ENCODE results near the gene NRGN. TPM values are rescaled to one million over a fixed set of nuclear protein-coding genes. Genes with fewer than 3 reads are reported as not detected.
A peak's percentile ranks its signal among the peaks of the same experiment; 100 is the strongest.

The NRGN gene
- total and polyA plus RNA-seq, 10 of the 15 experiments (the other 5 are each of a cell fraction or from before 2014, with no cell fraction given): 0.36 to 3.2 (median 1.1) TPM; not detected in 2

- TF ChIP-seq FOXM1 (IDR thresholded peaks at IDR 0.05; ENCODE audit: low read depth, low read length): 0 out of 2 replicates have a peak, but pooled peaks have one; percentile 43
- no peak for TF ChIP-seq E4F1 (IDR thresholded peaks at IDR 0.05; ENCODE audit: borderline replicate concordance, partially characterized antibody)
- TF ChIP-seq DPF2 (IDR thresholded peaks at IDR 0.05): no peak
- TF ChIP-seq RUNX3 (IDR thresholded peaks at IDR 0.05; ENCODE audit: low read length): peak; percentile 42; the same call in 1 of the 2 replicates
- TF ChIP-seq, protein P1, sequence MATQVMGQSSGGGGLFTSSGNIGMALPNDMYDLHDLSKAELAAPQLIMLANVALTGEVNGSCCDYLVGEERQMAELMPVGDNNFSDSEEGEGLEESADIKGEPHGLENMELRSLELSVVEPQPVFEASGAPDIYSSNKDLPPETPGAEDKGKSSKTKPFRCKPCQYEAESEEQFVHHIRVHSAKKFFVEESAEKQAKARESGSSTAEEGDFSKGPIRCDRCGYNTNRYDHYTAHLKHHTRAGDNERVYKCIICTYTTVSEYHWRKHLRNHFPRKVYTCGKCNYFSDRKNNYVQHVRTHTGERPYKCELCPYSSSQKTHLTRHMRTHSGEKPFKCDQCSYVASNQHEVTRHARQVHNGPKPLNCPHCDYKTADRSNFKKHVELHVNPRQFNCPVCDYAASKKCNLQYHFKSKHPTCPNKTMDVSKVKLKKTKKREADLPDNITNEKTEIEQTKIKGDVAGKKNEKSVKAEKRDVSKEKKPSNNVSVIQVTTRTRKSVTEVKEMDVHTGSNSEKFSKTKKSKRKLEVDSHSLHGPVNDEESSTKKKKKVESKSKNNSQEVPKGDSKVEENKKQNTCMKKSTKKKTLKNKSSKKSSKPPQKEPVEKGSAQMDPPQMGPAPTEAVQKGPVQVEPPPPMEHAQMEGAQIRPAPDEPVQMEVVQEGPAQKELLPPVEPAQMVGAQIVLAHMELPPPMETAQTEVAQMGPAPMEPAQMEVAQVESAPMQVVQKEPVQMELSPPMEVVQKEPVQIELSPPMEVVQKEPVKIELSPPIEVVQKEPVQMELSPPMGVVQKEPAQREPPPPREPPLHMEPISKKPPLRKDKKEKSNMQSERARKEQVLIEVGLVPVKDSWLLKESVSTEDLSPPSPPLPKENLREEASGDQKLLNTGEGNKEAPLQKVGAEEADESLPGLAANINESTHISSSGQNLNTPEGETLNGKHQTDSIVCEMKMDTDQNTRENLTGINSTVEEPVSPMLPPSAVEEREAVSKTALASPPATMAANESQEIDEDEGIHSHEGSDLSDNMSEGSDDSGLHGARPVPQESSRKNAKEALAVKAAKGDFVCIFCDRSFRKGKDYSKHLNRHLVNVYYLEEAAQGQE (IDR thresholded peaks at IDR 0.05; ENCODE audit: low read depth, low read length): no peak
- no peak for TF ChIP-seq ATF7 (IDR thresholded peaks at IDR 0.05; ENCODE audit: low read depth)
- no peak for TF ChIP-seq PBX3 (IDR thresholded peaks at IDR 0.05; ENCODE audit: insufficient replicate concordance, low read depth, low read length)
- TF ChIP-seq CTCF (IDR thresholded peaks at IDR 0.05 in 2 of 3, conservative IDR thresholded peaks at IDR 0.05 in 1 of 3; ENCODE audit: control insufficient read depth in 2 of 3, extremely low read depth in 1 of 3, insufficient read depth in 1 of 3, low read depth in 3 of 3, low read length in 3 of 3): peak; percentile 79 to 82 (median 79)
- TF ChIP-seq TCF12 (IDR thresholded peaks at IDR 0.05; ENCODE audit: low read depth, low read length): peak; percentile 78
- TF ChIP-seq ZNF24 (IDR thresholded peaks at IDR 0.05): no peak
- 0 out of 2 replicates have a peak, but pooled peaks have one; percentile 20 for TF ChIP-seq TBL1XR1 (IDR thresholded peaks at IDR 0.05; ENCODE audit: low read depth, low read length)
- TF ChIP-seq POU2F2 (IDR thresholded peaks at IDR 0.05; ENCODE audit: borderline replicate concordance, low read depth, low read length): no peak
- no peak for TF ChIP-seq ZBTB11 (CRISPR knock-in tag; IDR thresholded peaks at IDR 0.05)
- peak; percentile 60 for TF ChIP-seq NBN (IDR thresholded peaks at IDR 0.05)
- TF ChIP-seq BHLHE40 (IDR thresholded peaks at IDR 0.05; ENCODE audit: borderline replicate concordance in 1 of 2, low read depth in 2 of 2, low read length in 1 of 2): 0 out of 4 replicates have a peak, but pooled peaks of 1 of the 2 experiments have one; percentile 31
- peak; percentile 88 for TF ChIP-seq YY1 (IDR thresholded peaks at IDR 0.05; ENCODE audit: low read depth, low read length)
These were observed 23.6 kb downstream of the NRGN start (continued) for GRCh38 chr11:124763156-124763947.

All from GM12878 (cell line).